CD14-positive monocyte (primary cell): ENCODE data around the gene MLLT10. TPM values are rescaled to one million over a fixed set of nuclear protein-coding genes. Genes with fewer than 3 reads are reported as not detected.

ENCODE experiments used
- DNase-seq, 3 donors: peaks; one replicate each; pipeline ENCODE4 v3.0.0-alpha.2; 2011 to 2022
- H2AFZ ChIP-seq: 2 replicates; pipeline ENCODE4 v1.6.0; 2012; ENCODE audit warnings: mild to moderate bottlenecking, low read depth, low read length, inconsistent platforms; ENCODE audit not compliant: insufficient read depth, poor library complexity, severe bottlenecking
- H3K27ac ChIP-seq, 2 donors: 1 replicate in 1 of 2; 2 replicates in 1 of 2; pipeline ENCODE4 v1.5.1; 2012 to 2013; ENCODE audit warnings: low read length in 2 of 2, control low read depth in 1 of 2, inconsistent platforms in 1 of 2, low read depth in 1 of 2, mild to moderate bottlenecking in 1 of 2
- H3K27me3 ChIP-seq, 2 donors: one replicate each; pipeline versions ENCODE4 v1.6.0 to v1.6.1; 2011 to 2013; ENCODE audit warnings: low read length in 2 of 2; ENCODE audit not compliant: control insufficient read depth in 2 of 2, insufficient read depth in 2 of 2
- H3K36me3 ChIP-seq, 2 donors: replicated peaks in 1 of 2; 1 replicate in 1 of 2; 2 replicates in 1 of 2; pipeline versions ENCODE4 v1.5.1 to v1.6.1; 2012 to 2013; ENCODE audit warnings: low read length in 2 of 2, control low read depth in 1 of 2, inconsistent platforms in 1 of 2, mild to moderate bottlenecking in 1 of 2; ENCODE audit not compliant: insufficient read depth in 2 of 2, control insufficient read depth in 1 of 2
- H3K4me1 ChIP-seq, 2 donors: 1 replicate in 1 of 2; 2 replicates in 1 of 2; pipeline versions ENCODE4 v1.5.1 to v1.6.1; 2012 to 2013; ENCODE audit warnings: low read length in 2 of 2, control low read depth in 1 of 2, inconsistent platforms in 1 of 2, mild to moderate bottlenecking in 1 of 2, moderate library complexity in 1 of 2; ENCODE audit not compliant: insufficient read depth in 2 of 2, control insufficient read depth in 1 of 2
- H3K4me2 ChIP-seq: replicated peaks from 2 replicates; pipeline ENCODE3; 2012; ENCODE audit warnings: low read length, moderate library complexity, mild to moderate bottlenecking; ENCODE audit not compliant: poor library complexity, severe bottlenecking; ENCODE audit errors: extremely low read depth
- H3K4me3 ChIP-seq, 3 experiments: fragments of 200-600 bp in 1 of 3; sonication (generic) in 1 of 3; replicated peaks in 1 of 3; 1 replicate in 2 of 3; 2 replicates in 1 of 3; pipeline ENCODE4 v1.5.1; 2011 to 2013; ENCODE audit warnings: low read length in 3 of 3, mild to moderate bottlenecking in 3 of 3, control low read depth in 2 of 3, low read depth in 2 of 3, inconsistent platforms in 1 of 3, moderate library complexity in 1 of 3
- H3K79me2 ChIP-seq: 2 replicates; pipeline ENCODE4 v1.6.0; 2012; ENCODE audit warnings: mild to moderate bottlenecking, control low read depth, inconsistent platforms, low read length, moderate library complexity; ENCODE audit not compliant: insufficient read depth
- H3K9ac ChIP-seq: 2 replicates; pipeline ENCODE4 v1.6.0; 2017; ENCODE audit warnings: low read length, mild to moderate bottlenecking; ENCODE audit not compliant: insufficient read depth, poor library complexity, severe bottlenecking
- H3K9me3 ChIP-seq, 2 donors: replicated peaks in 1 of 2; 1 replicate in 1 of 2; 2 replicates in 1 of 2; pipeline versions ENCODE4 v1.5.1 to v1.6.1; 2012 to 2013; ENCODE audit warnings: low read length in 2 of 2, control low read depth in 1 of 2; ENCODE audit not compliant: control insufficient read depth in 1 of 2, insufficient read depth in 1 of 2
- H4K20me1 ChIP-seq: 2 replicates; pipeline ENCODE4 v1.6.0; 2012; ENCODE audit warnings: mild to moderate bottlenecking, low read length, control low read depth, moderate library complexity; ENCODE audit not compliant: insufficient read depth
- H3K27ac Mint-ChIP-seq, 7 donors: one replicate each; pipeline ENCODE4 v1.8.0; 2020; ENCODE audit warnings: mild to moderate bottlenecking in 7 of 7, mixed read lengths in 7 of 7, moderate library complexity in 6 of 7, inconsistent platforms in 2 of 7
- H3K27me3 Mint-ChIP-seq, 3 donors: one replicate each; pipeline ENCODE4 v1.8.0; 2021 to 2022; ENCODE audit warnings: low read depth in 3 of 3, mild to moderate bottlenecking in 3 of 3, mixed read lengths in 3 of 3, moderate library complexity in 3 of 3, inconsistent platforms in 1 of 3
- H3K36me3 Mint-ChIP-seq, 2 donors: one replicate each; pipeline ENCODE4 v1.8.0; 2020; ENCODE audit warnings: mixed read lengths in 2 of 2, inconsistent platforms in 1 of 2, mild to moderate bottlenecking in 1 of 2
- H3K4me1 Mint-ChIP-seq: one replicate; pipeline ENCODE4 v1.8.0; 2020; ENCODE audit warnings: mild to moderate bottlenecking, mixed read lengths
- H3K4me3 Mint-ChIP-seq, 2 donors: one replicate each; pipeline ENCODE4 v1.8.0; 2020; ENCODE audit warnings: mild to moderate bottlenecking in 2 of 2, mixed read lengths in 2 of 2, moderate library complexity in 1 of 2
- H3K9me3 Mint-ChIP-seq, 7 donors: one replicate each; pipeline ENCODE4 v1.8.0; 2020 to 2022; ENCODE audit warnings: mixed read lengths in 7 of 7, mild to moderate bottlenecking in 6 of 7, moderate library complexity in 6 of 7, inconsistent platforms in 2 of 7
- WGBS: methylation state at CpG from one replicate; pipeline ENCODE4 v1.1.5; 2013; ENCODE audit warnings: missing lambda C conversion rate; ENCODE audit not compliant: insufficient coverage; 5-methylcytosine and 5-hydroxymethylcytosine counted together
- intact Hi-C, 2 donors: fragments of 100-400 bp; cut with micrococcal nuclease; formaldehyde crosslinking; loops; one replicate each; pipeline versions ENCODE4 v1.15.0 to v1.15.1; 2023
- polyA plus RNA-seq, 3 donors: library from polyadenylated mRNA; depleted of rRNA in 1 of 3; unstranded in 2 of 3; stranded (reverse) in 1 of 3; fragments of 300-500 nt in 2 of 3; fragments of >200 nt in 1 of 3; fragmentation: Illumina TruSeq in 2 of 3; gene quantifications; 1 replicate in 2 of 3; 2 replicates in 1 of 3; pipeline ENCODE4 v1.2.3, GENCODE V29; 2012 to 2021
- TF ChIP-seq, protein P1 (sequence below): fragments of 200-600 bp; IDR thresholded peaks from one replicate; pipeline ENCODE4 v1.8.0; 2022; ENCODE audit warnings: antibody characterized with exemption, mild to moderate bottlenecking

MLLT10 gene
- polyA plus RNA-seq, 3 donors: 4.9 to 39.1 (median 7.5) TPM

DNA sequence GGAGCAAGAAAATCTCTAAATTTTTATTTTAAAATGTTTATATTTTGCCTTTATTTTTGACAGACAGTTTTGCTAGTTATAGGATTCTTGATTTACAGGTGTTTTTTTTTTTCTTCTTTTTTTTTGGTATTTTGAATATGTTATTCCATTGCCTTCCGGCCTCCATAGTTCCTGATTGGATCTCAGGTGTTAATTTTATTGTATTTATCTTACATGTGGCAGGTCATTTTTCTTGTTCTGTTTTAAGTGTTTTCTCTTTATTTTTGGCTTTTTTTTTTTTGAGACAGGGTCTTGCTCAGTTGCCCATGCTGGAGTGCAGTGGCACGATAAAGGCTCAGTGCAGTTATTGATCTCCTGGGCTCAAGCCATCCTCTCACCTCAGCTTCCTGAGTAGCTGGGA lies 73.9 kb downstream of the MLLT10 start:
- no peak overlapping the region for H3K4me2 ChIP-seq
- H3K4me3 ChIP-seq: no peak overlapping the region
- Mint-ChIP-seq H3K4me1 (peaks cover 5% of the 10 kb centered on the region), H3K27ac (no peak overlapping the region), H3K4me3 (no peak overlapping the region), H3K27me3 (no peaks in the 10 kb centered on the region), H3K36me3 (peaks cover 44 to 66% of the 10 kb centered on the region in 2 donors), H3K9me3 (peaks cover 0 to 8% (median 3%) of the 10 kb centered on the region in 7 donors)
- H3K9me3 ChIP-seq: peaks cover 0 to 5% of the 10 kb centered on the region in 2 donors
- intact Hi-C loops: no loop called here
- TF ChIP-seq, protein P1, sequence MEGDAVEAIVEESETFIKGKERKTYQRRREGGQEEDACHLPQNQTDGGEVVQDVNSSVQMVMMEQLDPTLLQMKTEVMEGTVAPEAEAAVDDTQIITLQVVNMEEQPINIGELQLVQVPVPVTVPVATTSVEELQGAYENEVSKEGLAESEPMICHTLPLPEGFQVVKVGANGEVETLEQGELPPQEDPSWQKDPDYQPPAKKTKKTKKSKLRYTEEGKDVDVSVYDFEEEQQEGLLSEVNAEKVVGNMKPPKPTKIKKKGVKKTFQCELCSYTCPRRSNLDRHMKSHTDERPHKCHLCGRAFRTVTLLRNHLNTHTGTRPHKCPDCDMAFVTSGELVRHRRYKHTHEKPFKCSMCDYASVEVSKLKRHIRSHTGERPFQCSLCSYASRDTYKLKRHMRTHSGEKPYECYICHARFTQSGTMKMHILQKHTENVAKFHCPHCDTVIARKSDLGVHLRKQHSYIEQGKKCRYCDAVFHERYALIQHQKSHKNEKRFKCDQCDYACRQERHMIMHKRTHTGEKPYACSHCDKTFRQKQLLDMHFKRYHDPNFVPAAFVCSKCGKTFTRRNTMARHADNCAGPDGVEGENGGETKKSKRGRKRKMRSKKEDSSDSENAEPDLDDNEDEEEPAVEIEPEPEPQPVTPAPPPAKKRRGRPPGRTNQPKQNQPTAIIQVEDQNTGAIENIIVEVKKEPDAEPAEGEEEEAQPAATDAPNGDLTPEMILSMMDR: no peak
- H3K36me3 ChIP-seq: peaks cover 29 to 57% of the 10 kb centered on the region in 2 donors
- WGBS: no CpG with 5 or more reads among the region's 2 CpGs
- H3K4me1 ChIP-seq: peaks cover 0 to 3% of the 10 kb centered on the region in 2 donors
- no peak overlapping the region for H3K9ac ChIP-seq
- H4K20me1 ChIP-seq: peaks cover 24% of the 10 kb centered on the region
- no peak overlapping the region for H3K27ac ChIP-seq
- no peaks in the 10 kb centered on the region for H3K27me3 ChIP-seq
- DNase-seq: no peak
- no peak overlapping the region for H2AFZ ChIP-seq
- peaks cover 54% of the 10 kb centered on the region for H3K79me2 ChIP-seq

DNA sequence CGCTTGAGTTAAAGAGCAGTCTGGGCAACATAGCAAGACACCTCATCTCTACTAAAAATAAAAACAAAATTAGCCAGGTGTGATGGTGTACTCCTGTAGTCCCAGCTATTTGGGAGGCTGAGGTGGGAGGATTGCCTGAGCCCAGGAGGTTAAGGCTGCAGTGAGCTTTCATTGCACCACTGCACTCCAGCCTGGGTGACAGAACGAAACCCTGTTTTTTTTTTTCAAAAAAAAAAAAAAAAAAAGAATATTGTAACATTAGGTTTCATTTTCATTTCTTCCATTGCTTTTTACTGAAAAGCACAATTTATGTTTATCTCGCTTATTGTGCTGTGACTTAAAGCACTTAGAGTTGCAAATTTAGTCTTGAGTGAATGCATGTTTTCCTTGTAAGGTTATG lies 80.0 kb downstream of the MLLT10 start:
- Histone ChIP-seq H3K4me2 (no peak overlapping the region), H3K4me1 (peaks cover 1 to 5% of the 10 kb centered on the region in 2 donors), H4K20me1 (peaks cover 32% of the 10 kb centered on the region), H3K79me2 (peaks cover 34% of the 10 kb centered on the region), H3K4me3 (no peak overlapping the region), H3K27me3 (no peaks in the 10 kb centered on the region), H3K9ac (no peak overlapping the region), H3K36me3 (peaks cover 11 to 45% of the 10 kb centered on the region in 2 donors), H2AFZ (no peak overlapping the region), H3K27ac (peak overlapping the region in 1 of 2 donors; percentile 27), H3K9me3 (no peaks in the 10 kb centered on the region)
- intact Hi-C loops: no loop called here
- H3K4me3 Mint-ChIP-seq: no peak overlapping the region
- peaks cover 0 to 2% (median 0%) of the 10 kb centered on the region in 7 donors for H3K9me3 Mint-ChIP-seq
- TF ChIP-seq, protein P1: no peak
- no CpG with 5 or more reads among the region's 3 CpGs for WGBS
- H3K27ac Mint-ChIP-seq: peak overlapping the region in 1 of 7 donors; percentile 33
- DNase-seq: no peak
- H3K27me3 Mint-ChIP-seq: no peaks in the 10 kb centered on the region
- H3K36me3 Mint-ChIP-seq: peaks cover 33 to 40% of the 10 kb centered on the region in 2 donors
- H3K4me1 Mint-ChIP-seq: peaks cover 6% of the 10 kb centered on the region
